ENCODE results near the gene HYCC1. TPM values are rescaled to one million over a fixed set of nuclear protein-coding genes. Genes with fewer than 3 reads are reported as not detected.

Gene HYCC1
- total RNA-seq, 1 experiment from 2014 or later: 126 TPM

DNA sequence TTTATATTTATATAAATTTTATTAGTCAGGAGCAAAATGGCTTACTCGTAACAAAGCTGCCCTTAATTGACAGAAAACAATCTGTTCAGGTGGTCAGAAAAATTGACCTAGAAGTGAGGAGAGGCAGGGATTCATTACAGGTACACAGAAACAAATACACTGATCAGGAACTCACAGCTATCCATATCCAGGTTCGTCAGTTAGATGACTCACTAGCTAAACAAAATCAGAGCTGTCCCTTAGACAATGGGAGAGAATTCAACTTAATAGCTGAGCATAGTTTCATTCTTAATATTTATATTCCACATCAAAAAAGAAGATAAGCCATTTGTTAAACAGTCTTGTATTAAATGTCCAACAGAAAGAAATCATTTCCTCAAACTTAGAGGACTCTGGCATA, 41.7 kb downstream of the HYCC1 start:
- Histone ChIP-seq H4K20me1 (ENCODE audit: control insufficient read depth, insufficient read depth, insufficient read length) (no peaks in the 10 kb centered on the region), H3K27me3 (ENCODE audit: insufficient read depth, low read length) (no peaks in the 10 kb centered on the region), H3K9me3 (ENCODE audit: control insufficient read depth, low read depth, low read length) (no peaks in the 10 kb centered on the region), H4K5ac (ENCODE audit: insufficient read length, low read depth, low read length) (no peak overlapping the region), H3K14ac (ENCODE audit: insufficient read depth, low read length) (no peak overlapping the region), H3K23me2 (ENCODE audit: insufficient read length, low read depth, low read length, poor library complexity, severe bottlenecking) (no peaks in the 10 kb centered on the region), H3K4me1 (ENCODE audit: insufficient read depth, low read length) (no peaks in the 10 kb centered on the region), H3K4me2 (ENCODE audit: insufficient read depth, insufficient read length, low read length) (no peak overlapping the region), H2BK15ac (ENCODE audit: low read depth, low read length) (no peak overlapping the region), H3T11ph (ENCODE audit: low read length) (no peak overlapping the region), H2AK5ac (ENCODE audit: insufficient read length, low read length) (no peak overlapping the region), H2BK12ac (ENCODE audit: insufficient read length, low read depth, low read length) (no peak overlapping the region), H3K4ac (ENCODE audit: low read depth, low read length) (no peak overlapping the region), H2AFZ (ENCODE audit: low read length) (no peak overlapping the region), H3K9ac (ENCODE audit: extremely low read depth, insufficient read length, low read length) (no peak overlapping the region), H3K56ac (ENCODE audit: insufficient read length, low read depth, low read length) (no peak overlapping the region), H3K23ac (ENCODE audit: insufficient read length, low read depth, low read length) (no peak overlapping the region), H3K79me2 (ENCODE audit: insufficient read depth, low read length) (no peaks in the 10 kb centered on the region), H3K79me1 (ENCODE audit: insufficient read depth, low read depth, low read length, poor library complexity, severe bottlenecking) (no peaks in the 10 kb centered on the region), H2BK20ac (ENCODE audit: low read depth, low read length, poor library complexity, severe bottlenecking) (no peak overlapping the region), H3K18ac (ENCODE audit: insufficient read length, low read depth, low read length) (no peak overlapping the region), H3K27ac (ENCODE audit: insufficient read length, low read depth, low read length) (no peak overlapping the region), H4K8ac (replicated peaks; ENCODE audit: insufficient read length, low read depth, low read length) (no peak overlapping the region), H2BK120ac (ENCODE audit: low read depth, low read length, poor library complexity, severe bottlenecking) (no peak overlapping the region), H2BK5ac (ENCODE audit: insufficient read length, low read length) (no peak overlapping the region), H4K91ac (ENCODE audit: insufficient read length, low read depth, low read length) (no peak overlapping the region)
- H3K36me3 Mint-ChIP-seq (ENCODE audit: insufficient read depth in 1 of 3, low read depth in 3 of 3): peaks cover 33 to 67% (median 45%) of the 10 kb centered on the region in 3 experiments; a peak in 6 of 7 replicates
- H3K4me3 Mint-ChIP-seq: no peak overlapping the region
- DNase-seq: no peak
- H3K4me1 Mint-ChIP-seq: peaks cover 5 to 10% of the 10 kb centered on the region in 2 experiments
- WGBS (ENCODE audit: extremely low coverage, insufficient read length, low lambda C conversion rate): no CpG with 5 or more reads among the region's 2 CpGs
- TF ChIP-seq, protein P1, sequence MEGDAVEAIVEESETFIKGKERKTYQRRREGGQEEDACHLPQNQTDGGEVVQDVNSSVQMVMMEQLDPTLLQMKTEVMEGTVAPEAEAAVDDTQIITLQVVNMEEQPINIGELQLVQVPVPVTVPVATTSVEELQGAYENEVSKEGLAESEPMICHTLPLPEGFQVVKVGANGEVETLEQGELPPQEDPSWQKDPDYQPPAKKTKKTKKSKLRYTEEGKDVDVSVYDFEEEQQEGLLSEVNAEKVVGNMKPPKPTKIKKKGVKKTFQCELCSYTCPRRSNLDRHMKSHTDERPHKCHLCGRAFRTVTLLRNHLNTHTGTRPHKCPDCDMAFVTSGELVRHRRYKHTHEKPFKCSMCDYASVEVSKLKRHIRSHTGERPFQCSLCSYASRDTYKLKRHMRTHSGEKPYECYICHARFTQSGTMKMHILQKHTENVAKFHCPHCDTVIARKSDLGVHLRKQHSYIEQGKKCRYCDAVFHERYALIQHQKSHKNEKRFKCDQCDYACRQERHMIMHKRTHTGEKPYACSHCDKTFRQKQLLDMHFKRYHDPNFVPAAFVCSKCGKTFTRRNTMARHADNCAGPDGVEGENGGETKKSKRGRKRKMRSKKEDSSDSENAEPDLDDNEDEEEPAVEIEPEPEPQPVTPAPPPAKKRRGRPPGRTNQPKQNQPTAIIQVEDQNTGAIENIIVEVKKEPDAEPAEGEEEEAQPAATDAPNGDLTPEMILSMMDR (conservative IDR thresholded peaks at IDR 0.05): no peak
- H3K9me3 Mint-ChIP-seq: no peaks in the 10 kb centered on the region
- no peaks in the 10 kb centered on the region for H3K27me3 Mint-ChIP-seq (ENCODE audit: low read depth)
- H3K27ac Mint-ChIP-seq: no peak overlapping the region

All from H9 (cell line).